SK-N-SH (cell line): Measurements from ENCODE around the gene PLD4.
"Not testable (repeated sequence)": the region's sequence is repeated elsewhere in the genome, so short reads cannot be mapped to it uniquely, and the experiment has no call there.

Source experiments
- CTCF ChIP-seq: fragments of 200-600 bp; sonication (generic); IDR thresholded peaks from 2 replicates; pipeline ENCODE4 v1.6.1; 2017; ENCODE audit warnings: antibody characterized with exemption, mild to moderate bottlenecking, moderate library complexity
- FOSL2 ChIP-seq: IDR thresholded peaks from 2 replicates; pipeline ENCODE4 v1.4.0; 2012; ENCODE audit warnings: low read depth, mild to moderate bottlenecking, moderate library complexity, borderline replicate concordance
- FOXM1 ChIP-seq: IDR thresholded peaks from 2 replicates; pipeline ENCODE4 v1.4.0; 2012; ENCODE audit warnings: low read depth, mild to moderate bottlenecking
- JUND ChIP-seq: IDR thresholded peaks from 2 replicates; pipeline ENCODE4 v1.4.0; 2012
- MAX ChIP-seq: IDR thresholded peaks from 2 replicates; pipeline ENCODE4 v1.4.0; 2012; ENCODE audit warnings: low read depth
- POLR2AphosphoS5 ChIP-seq: IDR thresholded peaks from 2 replicates; pipeline ENCODE4 v1.6.1; 2012; ENCODE audit warnings: low read depth, low read length
- RAD21 ChIP-seq: IDR thresholded peaks from 2 replicates; pipeline ENCODE4 v1.6.1; 2012; ENCODE audit warnings: mild to moderate bottlenecking, low read length
- REST ChIP-seq: IDR thresholded peaks from 2 replicates; pipeline ENCODE4 v1.6.1; 2012; ENCODE audit warnings: mild to moderate bottlenecking, low read depth, low read length, moderate library complexity
- TAF1 ChIP-seq: IDR thresholded peaks from 2 replicates; pipeline ENCODE4 v1.6.1; 2012; ENCODE audit warnings: low read depth, mild to moderate bottlenecking, low read length, moderate library complexity, borderline replicate concordance
- TCF12 ChIP-seq: IDR thresholded peaks from 2 replicates; pipeline ENCODE4 v1.4.0; 2012
- USF1 ChIP-seq: IDR thresholded peaks from 2 replicates; pipeline ENCODE4 v1.4.0; 2012; ENCODE audit warnings: low read depth, borderline replicate concordance
- USF2 ChIP-seq: fragments of 150-350 bp; IDR thresholded peaks from 2 replicates; pipeline ENCODE4 v1.6.1; 2017; ENCODE audit warnings: antibody characterized with exemption, low read length, low read depth, borderline replicate concordance

GRCh38 chr14:104950701-104951100 is 26.0 kb downstream of the PLD4 start:
- TF ChIP-seq FOSL2, RAD21, TAF1, TCF12, CTCF, FOXM1, MAX, REST, JUND, POLR2AphosphoS5, USF1, USF2: not testable (repeated sequence)
